RCC 7860 (cell line): ENCODE results near the gene NDUFA7.
"Not testable (repeated sequence)": the region's sequence is repeated elsewhere in the genome, so short reads cannot be mapped to it uniquely, and the experiment has no call there.

ENCODE experiments used
- DNase-seq: peaks from one replicate; pipeline ENCODE4 v3.0.0-alpha.2; 2015; ENCODE audit warnings: low spot score
- FAIRE-seq: peaks from 2 replicates; lab custom pipeline; 2012; peaks lifted over from hg19 to GRCh38; lab: Jason Lieb, UNC

NDUFA7 gene

GRCh38 chr19:8320564-8321066 lies 560 bp downstream of the NDUFA7 start:
- no peak for FAIRE-seq
- no peak for DNase-seq

GRCh38 chr19:8319807-8320520 lies 1.2 kb downstream of the NDUFA7 start:
- FAIRE-seq, result no peak
- DNase-seq, result no peak

- not testable (repeated sequence) for FAIRE-seq, DNase-seq
Measured at GRCh38 chr19:8318835-8319234, 2.3 kb downstream of the NDUFA7 start.

GRCh38 chr19:8316351-8317125 lies 4.6 kb downstream of the NDUFA7 start:
- no peak for FAIRE-seq
- no peak for DNase-seq

GRCh38 chr19:8314981-8315640 lies 6.1 kb downstream of the NDUFA7 start:
- not testable (repeated sequence) for FAIRE-seq, DNase-seq

GRCh38 chr19:8311461-8312260 lies 9.5 kb downstream of the NDUFA7 start:
- no peak for DNase-seq
- no peak for FAIRE-seq

- FAIRE-seq, result no peak
- DNase-seq, result no peak
Measured at GRCh38 chr19:8310342-8311055, 10.7 kb downstream of the NDUFA7 start.

- DNase-seq (no peak), FAIRE-seq (no peak)
Measured at GRCh38 chr19:8308891-8309291, 12.3 kb downstream of the NDUFA7 start.

- FAIRE-seq, result peak; percentile 14
Measured at GRCh38 chr19:8307965-8308866, 13.0 kb downstream of the NDUFA7 start, which contains the start of gene CD320. Gene CD320, minus strand, starts transcription at chr19:8308358. Its CDS starts 68 bp downstream, at chr19:8308290.

GRCh38 chr19:8307400-8307964 lies 13.7 kb downstream of the NDUFA7 start:
- FAIRE-seq (no peak), DNase-seq (no peak)

More at GRCh38 chr19:8307965-8308866, 13.0 kb downstream of the NDUFA7 start, which contains the start of gene CD320:
- peak; percentile 65 for DNase-seq

- FAIRE-seq, result no peak
- DNase-seq, result no peak
Measured at GRCh38 chr19:8306235-8307054, 14.7 kb downstream of the NDUFA7 start.

GRCh38 chr19:8305798-8306197 lies 15.4 kb downstream of the NDUFA7 start:
- DNase-seq (no peak), FAIRE-seq (no peak)

- DNase-seq, result no peak
- no peak for FAIRE-seq
Measured at GRCh38 chr19:8304841-8305621, 16.1 kb downstream of the NDUFA7 start.

- FAIRE-seq (no peak), DNase-seq (no peak)
Measured at GRCh38 chr19:8302734-8303133, 18.4 kb downstream of the NDUFA7 start.

- FAIRE-seq (no peak), DNase-seq (no peak)
Measured at GRCh38 chr19:8302357-8302691, 18.9 kb downstream of the NDUFA7 start.

- not testable (repeated sequence) for FAIRE-seq, DNase-seq
Measured at GRCh38 chr19:8291337-8291736, 29.8 kb downstream of the NDUFA7 start.

- DNase-seq, FAIRE-seq: not testable (repeated sequence)
Measured at GRCh38 chr19:8276508-8276907, 44.7 kb downstream of the NDUFA7 start.
